Uterus (tissue), 4 donors: ENCODE data around the gene ASTN2. TPM values are rescaled to one million over a fixed set of nuclear protein-coding genes. Genes with fewer than 3 reads are reported as not detected.

ENCODE experiments used
- DNase-seq, 2 donors: peaks; one replicate each; pipeline ENCODE4 v3.0.0-alpha.2; 2019 to 2020
- H3K27ac ChIP-seq, 2 donors: fragments of 200-600 bp; sonication (generic); 1 replicate in 1 of 2; 2 replicates in 1 of 2; pipeline ENCODE4 v1.5.1; 2016 to 2018
- H3K27me3 ChIP-seq, 2 donors: fragments of 200-600 bp; sonication (generic); one replicate each; pipeline ENCODE4 v1.5.1; 2018 to 2019; ENCODE audit warnings: control low read depth in 1 of 2
- H3K36me3 ChIP-seq, 2 donors: fragments of 200-600 bp; sonication (generic); one replicate each; pipeline ENCODE4 v1.5.1; 2019; ENCODE audit warnings: control low read depth in 1 of 2
- H3K4me1 ChIP-seq, 2 donors: fragments of 200-600 bp; sonication (generic); one replicate each; pipeline ENCODE4 v1.5.1; 2018 to 2019; ENCODE audit warnings: control low read depth in 1 of 2
- H3K4me3 ChIP-seq, 2 donors: fragments of 200-600 bp; sonication (generic); 1 replicate in 1 of 2; 2 replicates in 1 of 2; pipeline ENCODE4 v1.5.1; 2018 to 2019; ENCODE audit warnings: mild to moderate bottlenecking in 1 of 2
- H3K9me3 ChIP-seq, 2 donors: fragments of 200-600 bp; sonication (generic); one replicate each; pipeline ENCODE4 v1.5.1; 2019; ENCODE audit warnings: control low read depth in 1 of 2
- CTCF ChIP-seq, 4 experiments: fragments of 200-600 bp in 2 of 4; fragments of 450-650 bp in 2 of 4; sonication (generic) in 2 of 4; IDR thresholded peaks; one replicate each; pipeline ENCODE4 v1.5.1; 2016 to 2019; ENCODE audit warnings: antibody characterized with exemption in 4 of 4, mild to moderate bottlenecking in 2 of 4, moderate library complexity in 1 of 4
- POLR2A ChIP-seq, 2 donors: fragments of 450-650 bp; IDR thresholded peaks; one replicate each; pipeline ENCODE4 v1.6.1; 2016; ENCODE audit warnings: antibody characterized with exemption in 2 of 2, mild to moderate bottlenecking in 1 of 2, moderate library complexity in 1 of 2
- intact Hi-C: fragments of 100-400 bp; cut with DNase I; formaldehyde crosslinking; loops from one replicate; pipeline ENCODE4 v1.15.1; 2023; ENCODE audit warnings: low total_unique reads
- total RNA-seq, 4 donors: library from RNA; depleted of rRNA in 3 of 4; stranded (reverse); fragments of >200 nt in 3 of 4; gene quantifications; one replicate each; pipeline versions ENCODE4 v1.1.0 to v1.2.4, GENCODE V29; 2014 to 2023
- donor health status: DM: yes; HTN: yes; CAD: no.

ASTN2 gene
- total RNA-seq, 4 donors from 2014 or later, result 1.8 to 8.6 (median 6.7) TPM

GRCh38 chr9:116387934-116388698 lies 1026.7 kb downstream of the ASTN2 start:
- no peak for TF ChIP-seq POLR2A (IDR thresholded peaks at IDR 0.05)
- no peak for TF ChIP-seq CTCF (IDR thresholded peaks at IDR 0.05)
- H3K36me3 ChIP-seq, result no peaks in the 10 kb centered on the region
- intact Hi-C loops, result no loop called here
- H3K27me3 ChIP-seq, result no peaks in the 10 kb centered on the region
- H3K4me1 ChIP-seq, result no peaks in the 10 kb centered on the region
- no peak overlapping the region for H3K27ac ChIP-seq
- H3K4me3 ChIP-seq, result no peak overlapping the region
- no peaks in the 10 kb centered on the region for H3K9me3 ChIP-seq
- no peak for DNase-seq

- Histone ChIP-seq H3K4me3 (no peak overlapping the region), H3K36me3 (no peaks in the 10 kb centered on the region), H3K4me1 (no peaks in the 10 kb centered on the region), H3K9me3 (no peaks in the 10 kb centered on the region), H3K27ac (no peak overlapping the region), H3K27me3 (no peaks in the 10 kb centered on the region)
- TF ChIP-seq POLR2A (IDR thresholded peaks at IDR 0.05) (no peak), CTCF (IDR thresholded peaks at IDR 0.05) (no peak)
- intact Hi-C loops, result no loop called here
- no peak for DNase-seq
Observed at GRCh38 chr9:116383936-116384335, 1030.9 kb downstream of the ASTN2 start.

- TF ChIP-seq POLR2A (IDR thresholded peaks at IDR 0.05) (no peak), CTCF (IDR thresholded peaks at IDR 0.05) (no peak)
- Histone ChIP-seq H3K9me3 (no peaks in the 10 kb centered on the region), H3K4me3 (no peak overlapping the region), H3K27me3 (no peaks in the 10 kb centered on the region), H3K4me1 (no peaks in the 10 kb centered on the region), H3K36me3 (no peaks in the 10 kb centered on the region), H3K27ac (no peak overlapping the region)
- intact Hi-C loops, result no loop called here
- DNase-seq, result no peak
Observed at GRCh38 chr9:116383133-116383532, 1031.7 kb downstream of the ASTN2 start.

GRCh38 chr9:116382053-116382452 lies 1032.8 kb downstream of the ASTN2 start:
- H3K9me3 ChIP-seq, result no peaks in the 10 kb centered on the region
- intact Hi-C loops, result no loop called here
- no peaks in the 10 kb centered on the region for H3K27me3 ChIP-seq
- no peak for DNase-seq
- no peak for TF ChIP-seq POLR2A (IDR thresholded peaks at IDR 0.05)
- no peak for TF ChIP-seq CTCF (IDR thresholded peaks at IDR 0.05)
- no peaks in the 10 kb centered on the region for H3K36me3 ChIP-seq
- H3K27ac ChIP-seq, result no peak overlapping the region
- H3K4me1 ChIP-seq, result no peaks in the 10 kb centered on the region
- no peak overlapping the region for H3K4me3 ChIP-seq

GRCh38 chr9:116381350-116381749 lies 1033.5 kb downstream of the ASTN2 start:
- intact Hi-C loops, result no loop called here
- TF ChIP-seq POLR2A (IDR thresholded peaks at IDR 0.05) (no peak), CTCF (IDR thresholded peaks at IDR 0.05) (no peak)
- H3K4me1 ChIP-seq, result no peaks in the 10 kb centered on the region
- DNase-seq, result no peak
- no peaks in the 10 kb centered on the region for H3K9me3 ChIP-seq
- H3K27me3 ChIP-seq, result no peaks in the 10 kb centered on the region
- H3K36me3 ChIP-seq, result no peaks in the 10 kb centered on the region
- no peak overlapping the region for H3K27ac ChIP-seq
- no peak overlapping the region for H3K4me3 ChIP-seq
